ENCODE results near the gene FOXA1. TPM values are rescaled to one million over a fixed set of nuclear protein-coding genes. Genes with fewer than 3 reads are reported as not detected.
A peak's percentile ranks its signal among the peaks of the same experiment; 100 is the strongest.

FOXA1 gene
- total RNA-seq, 4 donors from 2014 or later = 0.17 to 0.97 TPM; not detected in 2

DNA sequence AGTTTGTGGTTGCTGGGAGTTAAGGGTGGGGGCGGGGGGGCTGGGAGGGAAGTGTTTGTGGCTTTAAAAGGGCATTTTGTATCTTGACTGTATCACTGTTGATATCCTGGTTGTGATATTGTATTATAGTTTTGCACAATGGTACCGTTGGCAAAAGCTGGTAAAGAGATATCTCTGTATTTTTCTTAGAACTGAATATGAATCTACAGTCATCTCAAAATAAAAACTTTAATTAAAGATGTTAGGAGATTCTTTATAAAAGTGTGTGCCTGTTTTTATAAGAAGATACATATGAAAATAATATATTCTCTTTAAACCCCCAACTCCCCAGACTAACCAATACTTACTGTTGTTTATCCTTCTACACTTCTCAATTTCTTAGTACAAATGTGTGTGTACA lies 43.5 kb upstream of the FOXA1 start:
- no peaks in the 10 kb centered on the region for H3K36me3 ChIP-seq
- no peaks in the 10 kb centered on the region for H3K9me3 ChIP-seq
- H3K4me1 ChIP-seq = no peaks in the 10 kb centered on the region
- WGBS = 70% methylated on average over 2 of the region's 2 CpGs
- no peak for TF ChIP-seq EP300 (IDR thresholded peaks at IDR 0.05)
- TF ChIP-seq POLR2A (IDR thresholded peaks at IDR 0.05; ENCODE audit: low read depth) = no peak
- TF ChIP-seq POLR2AphosphoS5 (IDR thresholded peaks at IDR 0.05) = no peak
- TF ChIP-seq, protein P1, sequence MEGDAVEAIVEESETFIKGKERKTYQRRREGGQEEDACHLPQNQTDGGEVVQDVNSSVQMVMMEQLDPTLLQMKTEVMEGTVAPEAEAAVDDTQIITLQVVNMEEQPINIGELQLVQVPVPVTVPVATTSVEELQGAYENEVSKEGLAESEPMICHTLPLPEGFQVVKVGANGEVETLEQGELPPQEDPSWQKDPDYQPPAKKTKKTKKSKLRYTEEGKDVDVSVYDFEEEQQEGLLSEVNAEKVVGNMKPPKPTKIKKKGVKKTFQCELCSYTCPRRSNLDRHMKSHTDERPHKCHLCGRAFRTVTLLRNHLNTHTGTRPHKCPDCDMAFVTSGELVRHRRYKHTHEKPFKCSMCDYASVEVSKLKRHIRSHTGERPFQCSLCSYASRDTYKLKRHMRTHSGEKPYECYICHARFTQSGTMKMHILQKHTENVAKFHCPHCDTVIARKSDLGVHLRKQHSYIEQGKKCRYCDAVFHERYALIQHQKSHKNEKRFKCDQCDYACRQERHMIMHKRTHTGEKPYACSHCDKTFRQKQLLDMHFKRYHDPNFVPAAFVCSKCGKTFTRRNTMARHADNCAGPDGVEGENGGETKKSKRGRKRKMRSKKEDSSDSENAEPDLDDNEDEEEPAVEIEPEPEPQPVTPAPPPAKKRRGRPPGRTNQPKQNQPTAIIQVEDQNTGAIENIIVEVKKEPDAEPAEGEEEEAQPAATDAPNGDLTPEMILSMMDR (IDR thresholded peaks at IDR 0.05) = no peak
- DNase-seq (ENCODE audit: extremely low spot score) = no peak
- H3K27ac ChIP-seq (replicated peaks in 1 of 4) = no peak overlapping the region
- no peak overlapping the region for H3K4me3 ChIP-seq
- H3K27me3 ChIP-seq = peaks cover 0 to 8% (median 0%) of the 10 kb centered on the region in 4 donors
- intact Hi-C loops (cut with DNase I) = no loop called here

DNA sequence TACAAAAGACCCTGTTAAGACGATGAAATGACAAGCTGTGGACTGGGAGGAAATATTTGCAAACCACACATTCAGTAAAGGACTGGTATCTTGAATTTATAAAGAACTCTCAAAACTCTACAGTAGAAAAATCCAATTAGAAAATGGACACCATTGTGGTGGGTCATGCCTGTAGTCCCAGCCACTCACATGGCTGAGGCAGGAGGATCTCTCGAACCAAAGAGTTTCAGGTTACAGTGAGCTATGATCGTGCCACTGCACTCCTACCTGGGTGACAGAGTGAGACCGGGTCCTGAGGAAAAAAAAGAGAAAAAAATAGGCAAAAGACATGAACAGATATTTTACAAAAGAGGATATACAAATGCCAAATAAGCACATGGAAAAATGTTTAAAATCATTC lies 42.3 kb upstream of the FOXA1 start:
- WGBS = 74% methylated on average over 4 of the region's 4 CpGs
- intact Hi-C loops (cut with DNase I) = no loop called here

DNA sequence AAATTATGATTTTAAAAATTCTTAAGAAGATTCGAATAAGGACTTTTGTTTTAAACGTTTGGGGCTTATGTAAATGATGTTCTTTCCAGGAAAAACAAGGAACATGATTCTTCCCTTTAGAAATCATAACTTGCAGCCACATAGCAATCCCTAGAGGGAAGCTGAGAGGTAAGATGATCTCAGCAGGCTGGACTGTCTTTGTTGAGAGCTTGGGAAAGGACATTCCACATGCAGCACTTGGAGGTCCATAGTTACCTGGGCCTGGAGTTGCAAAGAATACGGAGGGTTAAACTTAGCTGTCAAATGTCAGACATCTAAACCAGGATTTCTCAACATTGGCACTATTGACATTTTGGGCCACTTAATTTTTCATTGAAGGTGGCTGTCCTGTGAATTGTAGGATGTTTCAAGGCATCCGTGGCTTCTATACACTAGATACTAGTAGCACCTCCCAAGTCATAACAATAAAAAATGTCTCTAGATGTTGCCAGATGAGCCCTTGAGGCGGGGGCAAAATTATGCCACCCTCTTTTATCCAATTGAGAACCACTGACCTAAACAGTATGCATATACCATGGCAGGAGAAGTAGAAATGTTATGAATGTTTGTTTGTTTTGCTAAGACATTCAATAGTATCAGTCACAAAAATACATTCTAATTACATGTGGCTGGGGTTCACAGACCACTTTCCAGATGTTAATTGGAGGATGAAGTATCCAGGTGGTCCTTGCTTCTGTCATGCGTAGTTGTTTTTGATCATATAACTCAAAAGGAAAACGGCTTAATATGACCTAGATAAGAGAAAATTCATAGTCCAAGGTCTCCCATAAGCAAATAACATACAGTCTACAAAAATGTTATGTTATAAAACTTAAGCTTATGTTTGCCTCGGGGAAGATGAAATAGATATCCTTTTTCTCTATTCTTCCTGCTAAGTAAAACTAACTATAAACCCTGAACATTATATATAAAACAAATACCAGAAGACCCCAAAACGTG lies 30.8 kb upstream of the FOXA1 start:
- no peak overlapping the region for H3K27ac ChIP-seq (replicated peaks in 1 of 4)
- WGBS = 72% methylated on average over 9 of the region's 9 CpGs
- peaks cover 0 to 12% (median 11%) of the 10 kb centered on the region in 4 donors for H3K9me3 ChIP-seq
- H3K36me3 ChIP-seq = no peaks in the 10 kb centered on the region
- H3K27me3 ChIP-seq = peaks cover 0 to 43% (median 17%) of the 10 kb centered on the region in 4 donors
- no peak overlapping the region for H3K4me3 ChIP-seq
- peaks cover 7 to 10% (median 9%) of the 10 kb centered on the region in 4 donors for H3K4me1 ChIP-seq
- intact Hi-C loops (cut with DNase I) = no loop called here
- TF ChIP-seq, protein P1 (IDR thresholded peaks at IDR 0.05) = no peak
- TF ChIP-seq EP300 (IDR thresholded peaks at IDR 0.05) = no peak
- no peak for TF ChIP-seq POLR2AphosphoS5 (IDR thresholded peaks at IDR 0.05)
- no peak for TF ChIP-seq POLR2A (IDR thresholded peaks at IDR 0.05; ENCODE audit: low read depth)
- peak; percentile 68 for DNase-seq (ENCODE audit: extremely low spot score)

More for the DNA sequence above, 42.3 kb upstream of the FOXA1 start:
- Histone ChIP-seq H3K4me3 (no peak overlapping the region), H3K36me3 (no peaks in the 10 kb centered on the region), H3K27ac (replicated peaks in 1 of 4) (no peak overlapping the region), H3K27me3 (peaks cover 0 to 20% (median 0%) of the 10 kb centered on the region in 4 donors), H3K4me1 (no peaks in the 10 kb centered on the region), H3K9me3 (peaks cover 0 to 4% (median 0%) of the 10 kb centered on the region in 4 donors)
- no peak for DNase-seq (ENCODE audit: extremely low spot score)
- TF ChIP-seq EP300 (IDR thresholded peaks at IDR 0.05) = no peak
- TF ChIP-seq, protein P1 (IDR thresholded peaks at IDR 0.05) = no peak
- TF ChIP-seq POLR2AphosphoS5 (IDR thresholded peaks at IDR 0.05) = no peak
- TF ChIP-seq POLR2A (IDR thresholded peaks at IDR 0.05; ENCODE audit: low read depth) = no peak

DNA sequence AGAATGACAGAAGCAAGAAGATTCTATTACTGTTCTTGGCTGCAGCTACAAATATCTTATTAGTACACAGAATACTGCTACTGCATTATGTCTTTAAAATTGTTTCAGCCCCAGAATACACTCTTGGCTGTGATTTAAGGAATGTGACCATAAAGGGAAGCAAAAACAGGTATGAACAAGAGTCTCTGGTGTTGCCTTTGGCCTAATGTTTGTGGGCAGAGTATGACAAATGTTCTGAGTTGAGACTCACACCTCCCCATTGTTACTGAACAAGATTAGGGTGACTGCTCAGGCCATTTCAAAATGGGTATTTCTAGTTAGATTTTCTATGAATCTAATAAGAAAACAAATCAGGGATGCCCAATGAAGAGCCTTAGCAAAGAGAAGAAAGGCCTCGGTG lies 28.9 kb upstream of the FOXA1 start:
- H3K27me3 ChIP-seq = peaks cover 0 to 46% (median 17%) of the 10 kb centered on the region in 4 donors
- 90% methylated on average over 1 of the region's 1 CpG for whole genome bisulfite sequencing

More for the DNA sequence above, 28.9 kb upstream of the FOXA1 start:
- no peak for DNase-seq (ENCODE audit: extremely low spot score)
- TF ChIP-seq, protein P1 (IDR thresholded peaks at IDR 0.05) = no peak
- TF ChIP-seq POLR2AphosphoS5 (IDR thresholded peaks at IDR 0.05) (no peak), POLR2A (IDR thresholded peaks at IDR 0.05; ENCODE audit: low read depth) (no peak), EP300 (IDR thresholded peaks at IDR 0.05) (no peak)
- Histone ChIP-seq H3K4me1 (peaks cover 7 to 10% (median 9%) of the 10 kb centered on the region in 4 donors), H3K27ac (replicated peaks in 1 of 4) (no peak overlapping the region), H3K36me3 (no peaks in the 10 kb centered on the region), H3K9me3 (peaks cover 0 to 9% (median 0%) of the 10 kb centered on the region in 4 donors), H3K4me3 (no peak overlapping the region)
- intact Hi-C loops (cut with DNase I) = no loop called here
